OCI-M1 (cell line): ENCODE measurements around the gene ZNF524.

Source experiments
- DNase-seq: peaks from one replicate; lab custom pipeline; 2025; lab: John Stamatoyannopoulos, UW

Gene ZNF524

DNA sequence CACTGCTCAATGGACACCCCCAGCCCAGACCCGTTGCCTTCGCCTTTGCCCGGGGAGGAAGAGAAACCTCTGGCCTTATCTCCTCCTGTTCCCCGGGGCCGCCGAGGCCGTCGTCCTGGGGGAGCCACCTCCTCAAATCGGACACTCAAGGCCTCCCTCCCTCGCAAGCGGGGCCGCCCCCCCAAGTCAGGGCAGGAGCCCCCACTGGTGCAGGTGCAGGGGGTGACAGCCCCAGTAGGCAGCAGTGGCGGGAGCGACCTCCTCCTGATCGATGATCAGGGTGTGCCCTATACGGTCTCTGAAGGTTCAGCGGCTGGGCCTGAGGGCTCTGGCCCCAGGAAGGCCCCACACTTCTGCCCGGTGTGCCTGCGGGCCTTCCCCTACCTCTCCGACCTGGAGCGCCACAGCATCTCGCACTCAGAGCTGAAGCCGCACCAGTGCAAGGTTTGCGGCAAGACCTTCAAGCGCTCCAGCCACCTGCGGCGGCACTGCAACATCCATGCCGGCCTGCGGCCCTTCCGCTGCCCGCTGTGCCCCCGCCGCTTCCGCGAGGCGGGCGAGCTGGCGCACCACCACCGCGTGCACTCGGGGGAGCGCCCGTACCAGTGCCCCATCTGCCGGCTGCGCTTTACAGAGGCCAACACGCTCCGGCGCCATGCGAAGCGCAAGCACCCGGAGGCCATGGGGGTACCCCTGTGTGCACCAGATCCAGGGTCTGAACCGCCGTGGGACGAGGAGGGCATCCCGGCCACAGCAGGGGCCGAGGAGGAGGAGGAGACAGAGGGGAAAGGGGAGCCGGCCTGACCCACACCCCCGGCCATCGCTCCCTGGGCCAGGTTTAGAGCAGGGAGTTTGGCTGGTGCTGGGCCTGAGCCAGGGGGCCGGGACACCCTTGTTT, 2.3 kb downstream of the ZNF524 start:
- DNase-seq, result no peak

DNA sequence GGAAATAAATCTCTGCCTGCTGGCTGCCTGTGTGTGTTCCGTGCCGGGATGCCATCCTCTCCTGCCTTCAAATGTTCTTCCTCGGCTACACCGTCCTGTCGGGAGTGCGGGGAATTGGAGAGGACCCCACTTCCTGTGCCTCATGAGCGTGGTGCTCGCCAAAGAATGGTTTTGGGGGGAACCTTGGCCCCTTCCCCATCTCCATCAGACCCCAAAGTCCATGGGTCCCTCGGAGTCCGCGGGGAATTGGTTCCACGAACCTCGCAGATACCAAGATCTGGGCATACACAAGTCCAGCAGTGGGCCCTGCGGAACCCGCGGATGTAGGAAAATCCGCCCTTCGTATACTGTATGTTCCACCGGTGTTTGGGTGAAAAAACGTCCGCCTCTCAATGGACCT, 3.0 kb downstream of the ZNF524 start:
- no peak for DNase-seq

DNA sequence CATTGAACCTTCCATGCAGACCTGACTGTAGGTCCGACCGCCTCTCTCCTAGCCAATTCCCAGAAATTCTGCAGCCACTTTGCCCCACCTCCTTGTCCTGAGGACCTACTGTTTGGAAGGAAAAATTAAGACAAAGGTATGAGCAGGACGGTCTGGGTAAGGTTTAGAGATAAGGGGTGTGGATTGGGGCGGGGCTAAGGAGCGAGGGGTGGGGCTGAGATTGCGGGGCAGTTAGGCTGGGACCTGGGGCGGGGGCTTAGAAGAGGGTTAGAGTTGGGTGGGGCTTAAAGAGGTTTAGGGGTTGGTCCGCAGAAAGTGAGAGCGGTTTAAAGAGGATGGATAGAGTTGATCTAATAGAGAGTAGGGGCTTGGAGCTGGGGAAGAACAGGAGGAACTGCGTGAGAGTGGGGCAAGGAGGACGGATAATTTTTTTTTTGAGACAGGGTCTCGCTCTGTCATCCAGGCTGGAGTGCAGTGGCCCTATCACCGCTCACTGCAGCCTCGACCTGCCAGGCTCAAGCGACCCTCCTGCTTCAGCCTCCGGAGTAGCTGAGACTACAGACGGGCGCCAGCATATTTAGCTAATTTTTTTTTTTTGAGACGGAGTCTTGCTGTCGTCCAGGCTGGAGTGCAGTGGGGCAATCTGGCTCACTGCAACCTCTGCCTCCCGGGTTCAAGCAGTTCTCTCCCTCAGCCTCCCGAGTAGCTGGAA, 3.6 kb downstream of the ZNF524 start:
- DNase-seq, result no peak

DNA sequence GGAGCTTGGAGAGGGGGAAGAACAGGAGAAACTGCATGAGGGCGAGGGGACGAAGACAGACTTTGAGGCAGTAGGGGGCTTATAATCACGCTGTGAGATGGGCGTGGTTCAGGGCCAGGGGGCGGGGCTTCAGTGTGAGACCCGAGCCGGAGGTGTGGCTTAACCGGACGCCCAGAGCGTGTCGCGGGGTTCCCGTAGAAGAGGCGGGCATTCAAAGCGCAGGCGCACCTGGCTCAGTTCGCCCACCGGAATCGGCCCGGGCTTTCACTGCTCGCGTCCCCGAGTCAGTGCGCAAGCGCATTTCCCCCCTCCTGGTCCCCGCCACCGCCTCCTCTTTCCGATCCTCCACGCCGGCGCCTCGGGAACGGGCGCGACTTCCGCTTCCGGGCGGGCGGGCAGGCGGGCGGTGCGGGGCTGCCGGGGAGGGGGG, 5.1 kb downstream of the ZNF524 start:
- DNase-seq, result peak; percentile 99

DNA sequence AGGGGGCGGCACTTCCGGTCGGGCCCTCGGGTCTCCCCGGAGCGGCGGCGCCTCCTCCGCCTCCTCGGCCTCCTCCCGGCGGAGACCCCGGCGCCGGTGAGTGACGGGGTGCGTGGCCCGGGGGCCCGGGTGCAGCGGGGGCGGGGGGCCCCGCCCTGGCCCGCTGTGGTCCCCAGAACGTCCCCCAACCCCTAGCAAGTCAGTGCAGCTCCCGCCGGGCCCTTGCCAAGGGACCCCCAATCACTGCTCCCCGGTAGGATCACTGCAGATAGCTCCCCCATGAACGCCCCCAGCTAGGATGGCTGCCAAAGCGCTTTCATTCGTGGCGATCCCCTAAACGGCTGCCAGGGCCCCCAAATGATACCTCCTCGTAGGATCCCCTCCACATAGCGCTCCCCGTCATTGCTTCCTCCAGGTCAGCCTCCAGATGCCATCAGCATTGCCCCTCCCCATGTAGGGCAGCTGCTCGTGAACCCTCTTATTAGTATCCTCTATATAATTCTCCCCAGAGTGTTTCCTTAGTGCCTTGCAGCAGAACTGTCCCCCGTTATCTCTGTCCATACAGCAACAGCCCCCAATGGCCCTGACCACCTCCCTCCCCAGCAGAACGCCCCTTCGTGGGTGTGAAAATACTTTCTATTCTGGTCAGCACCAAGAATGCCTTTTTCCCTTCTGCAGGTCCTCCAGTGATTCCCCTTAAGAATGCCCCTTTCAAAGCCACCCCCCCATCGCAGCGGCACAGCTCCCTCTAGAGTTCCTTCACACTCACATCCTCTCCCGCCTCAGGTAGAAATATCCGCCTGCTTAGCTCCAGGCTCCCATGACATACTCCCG, 5.8 kb downstream of the ZNF524 start, which contains the start of gene ZNF865:
ZNF865 (plus strand) TSS at position 11 of the 834 bp plus-strand sequence. CDS start 7,972 bp downstream, outside the sequence.
- peak; percentile 93 for DNase-seq

DNA sequence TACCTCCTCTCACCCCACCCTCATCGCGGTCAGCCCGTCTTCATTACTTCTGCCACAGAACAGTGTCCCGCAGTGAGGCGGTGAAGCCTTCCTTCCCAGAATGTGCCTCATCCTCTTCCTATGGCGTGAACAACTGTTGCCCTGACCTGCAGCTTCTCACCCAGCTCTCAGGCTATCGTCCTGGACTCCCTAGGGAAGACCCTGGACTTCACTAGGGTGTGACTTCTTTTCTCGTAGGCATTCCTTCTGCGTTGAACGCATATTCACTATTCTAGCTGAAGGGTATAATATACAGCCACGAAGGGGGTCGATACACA, 6.3 kb downstream of the ZNF524 start:
- DNase-seq, result no peak

DNA sequence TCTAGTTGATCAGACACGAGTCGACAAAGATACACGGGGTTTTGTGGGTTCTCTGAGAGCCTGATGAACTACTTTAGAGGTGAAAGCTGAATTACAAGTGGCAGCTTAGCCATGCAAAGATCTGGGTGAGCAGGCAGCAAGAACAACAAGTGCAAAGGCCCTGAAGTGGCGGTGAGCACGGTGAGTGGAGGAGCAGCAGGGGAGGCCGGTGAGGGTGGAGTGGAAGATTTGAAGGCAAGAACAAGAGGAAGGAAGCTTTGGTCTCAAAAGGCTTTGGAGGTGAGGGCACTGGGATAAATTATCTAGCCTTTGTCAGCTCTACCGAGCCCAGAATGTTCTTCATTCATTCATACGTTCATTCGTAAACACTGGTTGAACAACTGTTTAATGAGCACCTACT, 6.7 kb downstream of the ZNF524 start:
- no peak for DNase-seq

DNA sequence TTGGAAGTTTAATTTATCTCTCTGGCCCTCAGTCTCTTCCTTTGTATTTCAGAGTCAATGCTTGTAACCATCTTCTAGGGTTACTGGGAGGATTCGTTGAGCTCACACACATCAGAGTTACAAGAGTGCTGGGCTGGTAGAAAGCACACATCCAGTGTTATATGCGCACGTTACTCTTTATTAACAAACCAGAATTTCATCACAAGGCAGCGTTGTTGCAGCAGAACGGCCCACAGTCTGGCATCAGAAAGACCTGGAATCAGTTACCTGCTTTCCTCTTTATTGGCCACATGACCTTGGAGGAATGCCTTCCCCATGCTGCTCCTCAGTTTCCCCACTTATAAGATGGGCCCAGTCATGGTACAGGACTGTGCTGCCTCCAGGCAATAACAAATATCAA, 9.2 kb downstream of the ZNF524 start:
- DNase-seq, result no peak

DNA sequence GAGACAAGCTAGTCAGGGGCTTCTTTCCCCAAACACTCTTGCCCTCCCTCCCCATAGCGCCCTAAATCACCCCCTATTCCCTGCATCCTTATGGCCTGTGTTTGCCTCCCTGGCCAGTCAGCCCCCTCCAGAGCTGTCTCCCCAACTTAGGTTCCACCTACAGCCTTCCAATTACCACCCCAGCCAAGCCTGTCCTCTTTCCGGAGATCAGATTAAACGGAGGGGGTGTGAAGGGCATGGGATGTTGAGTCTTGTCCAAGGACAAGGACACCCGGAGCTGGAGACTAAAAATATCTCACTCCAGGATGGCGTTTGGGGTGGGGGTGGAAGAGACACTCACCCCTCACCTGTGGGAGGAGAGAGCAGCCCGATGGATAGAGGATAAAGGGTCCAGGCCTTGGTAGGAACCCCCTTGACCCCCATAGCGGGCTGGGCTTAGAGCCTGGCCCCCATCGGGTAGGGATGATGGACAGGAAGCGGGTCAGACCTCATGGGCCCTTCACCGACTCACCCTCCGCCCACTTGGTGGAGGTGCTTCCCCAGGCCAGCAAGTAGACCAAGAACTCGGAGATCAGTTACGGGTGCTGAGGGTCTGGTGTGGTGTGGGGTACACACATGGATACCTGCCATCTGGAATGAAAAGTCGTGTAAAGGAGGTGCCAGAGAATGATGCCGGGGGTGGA, 11.4 kb downstream of the ZNF524 start:
- DNase-seq, result no peak

DNA sequence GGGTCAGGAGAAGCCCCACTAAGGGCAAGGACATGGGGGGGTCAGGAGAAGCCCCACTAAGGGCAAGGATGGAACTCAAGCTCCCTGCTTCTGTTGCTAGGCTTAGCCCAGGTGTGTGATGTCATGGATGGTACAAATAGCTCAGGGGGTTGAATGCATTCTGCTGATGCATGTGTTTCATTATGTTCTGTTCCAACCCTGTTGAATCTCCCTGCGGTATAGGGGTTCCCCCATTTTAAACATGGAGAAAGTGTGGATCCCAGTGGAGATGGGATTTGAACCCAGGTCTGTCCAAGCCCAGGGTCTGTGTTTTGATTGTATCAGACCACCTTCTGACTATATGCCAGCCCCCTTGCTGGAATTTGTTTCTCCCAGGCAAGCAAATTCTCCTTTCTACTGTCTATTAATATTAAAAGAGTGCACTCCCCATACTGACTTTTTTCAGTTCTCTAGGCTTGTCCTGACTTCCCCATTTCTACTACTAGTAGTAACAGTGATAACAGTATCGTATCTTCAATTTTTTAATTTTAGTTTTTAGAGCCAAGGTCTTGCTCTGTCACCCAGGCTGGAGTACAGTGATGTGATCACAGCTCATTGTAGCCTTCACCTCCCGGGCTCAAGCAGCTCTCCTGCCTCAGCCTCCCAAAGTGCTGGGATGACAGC, 12.0 kb downstream of the ZNF524 start:
- no peak for DNase-seq

DNA sequence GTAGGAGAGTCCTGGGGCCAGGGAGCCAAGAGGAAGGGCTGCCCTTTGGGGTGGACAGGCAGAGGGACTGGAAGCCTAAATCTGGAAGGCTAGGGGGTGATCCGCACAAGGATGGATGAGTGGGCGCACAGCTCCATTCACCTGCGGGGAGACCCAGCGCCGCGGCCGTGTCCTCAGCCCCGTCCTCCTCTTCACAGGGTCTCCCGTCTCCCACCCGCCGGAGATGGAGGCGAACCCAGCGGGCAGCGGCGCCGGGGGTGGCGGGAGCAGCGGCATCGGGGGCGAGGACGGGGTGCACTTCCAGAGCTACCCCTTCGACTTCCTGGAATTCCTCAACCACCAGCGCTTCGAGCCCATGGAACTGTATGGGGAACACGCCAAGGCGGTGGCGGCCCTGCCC, 13.3 kb downstream of the ZNF524 start:
- DNase-seq, result no peak

DNA sequence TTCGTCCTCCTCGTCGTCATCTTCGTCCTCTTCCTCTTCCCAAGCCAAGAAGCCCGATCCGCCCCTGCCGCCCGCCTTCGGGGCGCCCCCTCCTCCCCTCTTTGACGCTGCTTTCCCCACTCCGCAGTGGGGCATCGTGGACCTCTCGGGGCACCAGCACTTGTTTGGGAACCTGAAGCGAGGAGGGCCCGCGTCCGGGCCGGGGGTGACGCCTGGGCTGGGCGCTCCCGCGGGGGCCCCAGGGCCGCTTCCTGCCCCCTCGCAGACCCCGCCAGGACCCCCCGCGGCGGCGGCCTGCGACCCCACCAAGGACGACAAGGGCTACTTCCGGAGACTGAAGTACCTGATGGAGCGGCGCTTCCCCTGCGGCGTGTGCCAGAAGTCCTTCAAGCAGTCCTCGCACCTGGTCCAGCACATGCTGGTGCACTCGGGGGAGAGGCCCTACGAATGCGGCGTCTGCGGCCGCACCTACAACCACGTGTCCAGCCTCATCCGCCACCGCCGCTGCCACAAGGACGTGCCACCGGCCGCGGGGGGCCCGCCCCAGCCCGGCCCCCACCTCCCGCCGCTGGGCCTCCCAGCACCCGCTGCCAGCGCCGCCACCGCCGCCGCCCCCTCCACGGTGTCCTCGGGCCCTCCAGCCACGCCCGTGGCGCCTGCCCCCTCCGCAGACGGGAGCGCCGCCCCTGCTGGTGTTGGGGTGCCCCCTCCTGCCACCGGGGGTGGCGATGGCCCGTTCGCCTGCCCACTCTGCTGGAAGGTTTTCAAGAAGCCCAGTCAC, 14.0 kb downstream of the ZNF524 start:
- DNase-seq, result no peak

DNA sequence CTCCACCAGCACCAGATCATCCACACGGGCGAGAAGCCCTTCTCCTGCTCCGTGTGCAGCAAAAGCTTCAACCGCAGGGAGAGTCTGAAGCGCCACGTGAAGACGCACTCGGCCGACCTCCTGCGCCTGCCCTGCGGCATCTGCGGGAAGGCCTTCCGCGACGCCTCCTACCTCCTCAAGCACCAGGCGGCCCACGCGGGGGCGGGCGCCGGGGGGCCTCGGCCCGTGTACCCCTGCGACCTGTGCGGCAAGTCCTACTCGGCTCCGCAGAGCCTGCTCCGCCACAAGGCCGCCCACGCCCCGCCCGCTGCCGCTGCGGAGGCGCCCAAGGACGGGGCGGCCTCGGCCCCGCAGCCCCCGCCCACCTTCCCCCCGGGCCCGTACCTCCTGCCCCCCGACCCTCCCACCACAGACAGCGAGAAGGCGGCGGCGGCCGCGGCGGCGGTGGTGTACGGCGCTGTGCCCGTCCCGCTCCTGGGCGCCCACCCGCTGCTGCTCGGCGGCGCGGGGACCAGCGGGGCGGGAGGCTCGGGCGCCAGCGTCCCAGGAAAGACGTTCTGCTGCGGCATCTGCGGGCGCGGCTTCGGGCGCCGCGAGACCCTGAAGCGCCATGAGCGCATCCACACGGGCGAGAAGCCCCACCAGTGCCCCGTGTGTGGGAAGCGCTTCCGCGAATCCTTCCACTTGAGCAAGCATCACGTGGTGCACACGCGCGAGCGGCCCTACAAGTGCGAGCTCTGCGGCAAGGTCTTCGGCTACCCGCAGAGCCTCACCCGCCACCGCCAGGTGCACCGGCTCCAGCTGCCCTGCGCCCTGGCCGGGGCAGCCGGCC, 14.8 kb downstream of the ZNF524 start:
- DNase-seq, result no peak

DNA sequence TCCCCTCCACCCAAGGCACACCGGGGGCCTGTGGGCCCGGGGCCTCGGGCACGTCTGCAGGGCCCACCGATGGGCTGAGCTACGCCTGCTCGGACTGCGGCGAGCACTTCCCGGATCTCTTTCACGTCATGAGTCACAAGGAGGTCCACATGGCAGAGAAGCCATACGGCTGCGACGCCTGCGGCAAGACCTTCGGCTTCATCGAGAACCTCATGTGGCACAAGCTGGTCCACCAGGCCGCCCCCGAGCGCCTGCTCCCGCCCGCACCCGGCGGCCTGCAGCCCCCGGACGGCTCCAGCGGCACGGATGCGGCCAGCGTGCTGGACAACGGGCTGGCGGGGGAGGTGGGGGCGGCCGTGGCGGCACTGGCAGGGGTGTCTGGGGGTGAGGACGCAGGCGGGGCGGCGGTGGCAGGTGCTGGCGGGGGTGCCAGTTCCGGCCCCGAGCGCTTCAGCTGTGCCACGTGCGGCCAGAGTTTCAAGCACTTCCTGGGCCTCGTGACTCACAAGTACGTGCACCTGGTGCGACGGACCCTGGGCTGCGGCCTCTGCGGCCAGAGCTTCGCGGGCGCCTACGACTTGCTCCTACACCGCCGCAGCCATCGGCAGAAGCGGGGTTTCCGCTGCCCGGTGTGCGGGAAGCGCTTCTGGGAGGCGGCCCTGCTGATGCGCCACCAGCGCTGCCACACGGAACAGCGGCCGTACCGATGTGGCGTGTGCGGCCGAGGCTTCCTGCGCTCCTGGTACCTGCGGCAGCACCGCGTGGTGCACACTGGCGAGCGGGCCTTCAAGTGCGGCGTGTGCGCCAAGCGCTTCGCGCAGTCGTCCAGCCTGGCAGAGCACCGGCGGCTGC, 15.7 kb downstream of the ZNF524 start:
- DNase-seq, result no peak

DNA sequence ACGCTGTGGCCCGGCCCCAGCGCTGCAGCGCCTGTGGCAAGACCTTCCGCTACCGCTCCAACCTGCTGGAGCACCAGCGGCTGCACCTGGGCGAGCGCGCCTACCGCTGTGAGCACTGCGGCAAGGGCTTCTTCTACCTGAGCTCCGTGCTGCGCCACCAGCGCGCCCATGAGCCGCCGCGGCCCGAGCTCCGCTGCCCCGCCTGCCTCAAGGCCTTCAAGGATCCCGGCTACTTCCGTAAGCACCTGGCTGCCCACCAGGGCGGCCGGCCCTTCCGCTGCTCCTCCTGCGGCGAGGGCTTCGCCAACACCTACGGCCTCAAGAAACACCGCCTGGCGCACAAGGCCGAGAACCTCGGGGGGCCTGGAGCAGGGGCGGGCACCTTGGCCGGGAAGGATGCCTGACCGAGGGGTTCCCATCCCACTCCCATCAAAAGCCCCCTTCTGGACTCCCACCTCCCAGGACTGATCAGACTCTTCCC, 16.3 kb downstream of the ZNF524 start:
- DNase-seq, result no peak

DNA sequence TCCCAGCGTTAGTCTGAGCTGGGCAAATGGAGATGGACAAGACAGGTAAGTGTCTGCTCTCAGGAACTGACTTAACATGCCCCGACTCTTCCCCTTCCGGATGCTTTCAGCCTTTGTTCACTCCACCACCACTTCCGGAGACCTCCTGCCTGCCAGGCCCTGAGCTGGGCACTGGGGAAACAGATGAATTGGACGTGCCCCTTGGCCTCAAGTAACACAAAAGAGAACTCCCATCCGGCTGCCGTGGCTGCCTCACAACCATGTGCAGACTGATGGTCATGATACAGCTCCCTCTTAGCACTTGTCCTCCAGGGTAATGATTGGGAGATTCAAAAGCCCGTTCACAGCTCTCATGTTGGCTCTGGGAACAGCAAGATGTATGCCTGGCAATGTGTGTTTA, 17.3 kb downstream of the ZNF524 start:
- DNase-seq, result no peak

DNA sequence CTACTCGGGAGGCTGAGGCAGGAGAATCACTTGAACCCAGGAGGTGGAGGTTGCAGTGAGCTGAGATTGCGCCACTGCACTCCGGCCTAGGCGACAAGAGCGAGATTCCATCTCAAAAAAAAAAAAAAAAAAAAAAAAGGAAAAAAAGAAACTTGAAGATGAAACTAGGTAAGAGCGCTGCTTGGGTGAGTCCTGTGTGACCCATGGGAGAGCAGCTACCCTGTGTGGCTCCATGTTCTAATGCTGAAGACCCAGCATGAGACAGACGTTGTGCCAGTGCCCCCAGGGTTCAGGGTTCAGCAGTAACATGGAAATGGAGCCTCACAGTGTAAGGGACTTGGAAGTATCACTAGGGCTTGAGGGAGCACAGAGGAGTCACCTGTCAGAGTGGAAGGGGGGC, 18.3 kb downstream of the ZNF524 start:
- no peak for DNase-seq

DNA sequence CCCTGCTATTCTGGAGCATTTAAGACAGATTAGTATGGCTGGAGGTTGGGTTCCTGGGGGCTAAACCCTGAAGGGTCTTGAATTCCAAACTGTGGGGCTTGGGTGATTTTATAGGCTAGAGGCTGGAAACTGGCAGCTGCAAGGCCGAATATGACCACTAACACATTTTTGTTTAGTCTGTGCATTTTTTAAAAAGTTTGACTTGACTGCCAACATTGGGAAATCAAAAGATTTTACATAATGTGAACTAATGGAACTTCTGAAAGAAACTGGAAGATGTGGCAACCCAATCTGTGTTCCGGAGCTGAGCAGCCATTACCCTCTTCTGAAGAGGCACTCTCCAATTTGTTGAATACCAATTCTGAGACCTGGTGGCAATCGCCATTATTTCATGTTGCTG, 19.2 kb downstream of the ZNF524 start:
- no peak for DNase-seq
